HG03097 (cell line): ENCODE measurements around the gene TAX1BP3.
"Not testable (repeated sequence)": the region's sequence is repeated elsewhere in the genome, so short reads cannot be mapped to it uniquely, and the experiment has no call there.

ENCODE experiments used
- ATAC-seq: cut with Tn5 transposase; IDR thresholded peaks from one replicate; pipeline ENCODE4 v1.9.1; 2021; ENCODE audit not compliant: unreplicated experiment, low FRiP score

Gene TAX1BP3

GRCh38 chr17:3668279-3669084 is at the start of gene TAX1BP3, which contains the start of gene EMC6:
Gene TAX1BP3, minus strand, starts transcription at chr17:3668578. Its CDS starts 52 bp downstream, at chr17:3668526.
Gene EMC6, plus strand, starts transcription at chr17:3668812. Its CDS starts 335 bp downstream, at chr17:3669147.
- peak; percentile 90 for ATAC-seq

DNA sequence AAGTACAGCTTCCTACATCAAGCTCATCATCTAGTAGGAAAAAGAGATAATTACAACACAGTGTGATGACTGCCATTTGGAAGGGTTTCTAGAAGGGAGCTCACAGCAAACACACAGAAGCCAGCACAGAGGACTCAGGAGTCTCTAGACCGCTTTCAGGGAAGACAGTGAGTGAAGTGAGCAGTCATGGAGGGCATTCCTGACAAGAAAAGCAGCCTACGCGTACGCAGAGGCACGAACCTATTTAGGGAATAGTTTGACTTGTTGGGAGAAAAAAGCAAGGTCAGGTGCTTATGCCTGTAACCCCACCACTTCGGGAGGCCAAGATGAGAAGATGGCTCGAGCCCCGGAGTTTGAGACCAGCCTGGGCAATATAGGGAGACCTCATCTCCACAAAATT is 46.9 kb upstream of the TAX1BP3 start:
- ATAC-seq = no peak

GRCh38 chr17:3712811-3713463 is 44.6 kb upstream of the TAX1BP3 start:
- no peak for ATAC-seq

GRCh38 chr17:3710951-3711383 is 42.6 kb upstream of the TAX1BP3 start:
- peak; percentile 93 for ATAC-seq

- ATAC-seq = no peak
These were observed 40.0 kb upstream of the TAX1BP3 start for GRCh38 chr17:3708366-3708765.

GRCh38 chr17:3705718-3705984 is 37.3 kb upstream of the TAX1BP3 start:
- ATAC-seq = not testable (repeated sequence)

DNA sequence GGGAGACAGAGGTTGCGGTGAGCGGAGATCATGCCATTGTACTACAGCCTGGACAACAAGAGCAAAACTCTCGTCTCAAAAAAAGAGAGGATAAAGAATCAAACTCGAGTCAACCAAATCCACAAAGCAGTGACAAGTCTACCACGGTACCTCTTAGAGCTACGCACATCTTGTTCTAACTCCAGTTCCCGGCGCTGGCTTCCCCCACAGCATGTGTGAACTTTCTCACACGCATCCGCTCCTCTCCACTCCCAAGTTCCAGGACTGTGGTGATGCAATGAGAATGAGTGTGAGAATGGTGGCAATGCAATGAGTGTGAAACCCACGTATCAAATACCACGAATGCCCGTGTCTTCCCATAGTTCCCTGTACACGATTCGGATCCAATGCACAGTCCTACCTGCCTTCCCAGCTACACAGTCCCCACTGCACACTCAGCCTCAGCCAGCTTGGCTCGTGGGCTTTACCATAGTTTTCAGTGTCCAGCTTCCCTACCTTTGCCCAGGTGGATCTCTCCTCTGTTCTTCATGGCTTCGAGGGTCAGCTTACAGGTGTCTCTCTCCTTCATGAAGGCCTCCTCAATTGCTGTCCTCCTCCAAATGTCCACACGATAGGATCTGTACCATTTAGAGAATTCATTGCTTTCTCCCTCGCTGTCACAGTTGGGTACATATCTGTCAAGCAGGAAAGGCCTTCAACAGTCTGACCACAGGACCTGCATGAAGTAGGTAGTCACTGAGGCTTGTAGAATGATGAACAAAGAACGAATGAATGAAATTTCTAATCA is 36.7 kb upstream of the TAX1BP3 start:
- ATAC-seq = no peak

GRCh38 chr17:3702041-3702539 is 33.7 kb upstream of the TAX1BP3 start:
- not testable (repeated sequence) for ATAC-seq

DNA sequence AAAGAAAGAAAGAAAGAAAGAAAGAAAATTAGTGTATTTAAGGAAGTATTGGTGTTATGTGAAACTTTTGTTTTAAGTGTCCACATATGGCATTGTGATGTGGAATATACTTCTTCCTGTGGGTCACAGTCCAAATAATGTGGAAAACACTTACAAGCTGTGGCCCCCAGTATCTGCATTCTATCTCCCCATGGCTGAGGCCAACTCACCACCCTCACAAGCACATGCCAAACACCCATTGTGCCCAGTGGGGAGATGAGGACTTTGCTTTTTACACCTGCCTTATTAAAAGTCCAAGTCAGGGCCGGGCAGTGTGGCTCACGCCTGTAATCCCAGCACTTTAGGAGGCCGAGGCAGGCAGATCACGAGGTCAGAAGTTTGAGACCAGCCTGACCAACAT is 31.6 kb upstream of the TAX1BP3 start:
- no peak for ATAC-seq

DNA sequence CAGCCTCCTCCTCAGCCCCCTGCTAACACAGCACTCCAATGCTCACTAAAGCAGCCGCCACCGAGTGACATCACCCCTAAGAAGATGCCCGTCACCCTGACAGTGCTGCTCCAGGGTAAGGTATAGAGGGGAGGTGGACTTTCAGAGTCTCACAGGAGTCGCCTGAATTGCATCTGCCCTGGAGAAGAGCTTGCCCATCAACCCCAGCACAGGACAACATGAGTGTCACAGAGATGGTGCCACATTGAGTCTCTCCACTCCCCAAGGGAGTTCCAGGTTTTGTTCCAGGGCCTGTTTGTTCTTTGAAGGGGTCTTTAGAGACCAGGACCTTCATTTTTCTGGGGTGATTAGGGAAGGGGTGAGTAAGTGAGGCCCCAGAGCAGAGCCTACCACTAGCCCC is 29.8 kb upstream of the TAX1BP3 start:
- ATAC-seq = no peak

DNA sequence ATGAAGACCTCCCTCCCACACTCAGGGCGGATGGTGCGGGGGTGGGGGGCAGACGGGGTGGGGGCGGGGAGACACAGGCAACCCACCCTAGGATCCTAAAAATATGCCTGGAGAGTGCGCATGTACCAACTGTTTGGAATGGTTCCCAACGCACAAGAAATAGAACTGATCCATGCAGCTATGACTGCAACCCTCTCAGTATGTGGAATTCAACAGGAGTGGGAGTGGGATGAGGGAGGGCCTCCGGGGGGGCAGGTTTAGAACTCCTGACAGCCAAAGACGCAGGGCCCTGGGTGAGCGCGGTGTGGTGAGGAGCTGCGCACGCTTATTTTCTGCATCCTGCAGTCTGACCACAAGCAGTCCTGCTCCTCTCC is 28.7 kb upstream of the TAX1BP3 start:
- ATAC-seq = no peak

DNA sequence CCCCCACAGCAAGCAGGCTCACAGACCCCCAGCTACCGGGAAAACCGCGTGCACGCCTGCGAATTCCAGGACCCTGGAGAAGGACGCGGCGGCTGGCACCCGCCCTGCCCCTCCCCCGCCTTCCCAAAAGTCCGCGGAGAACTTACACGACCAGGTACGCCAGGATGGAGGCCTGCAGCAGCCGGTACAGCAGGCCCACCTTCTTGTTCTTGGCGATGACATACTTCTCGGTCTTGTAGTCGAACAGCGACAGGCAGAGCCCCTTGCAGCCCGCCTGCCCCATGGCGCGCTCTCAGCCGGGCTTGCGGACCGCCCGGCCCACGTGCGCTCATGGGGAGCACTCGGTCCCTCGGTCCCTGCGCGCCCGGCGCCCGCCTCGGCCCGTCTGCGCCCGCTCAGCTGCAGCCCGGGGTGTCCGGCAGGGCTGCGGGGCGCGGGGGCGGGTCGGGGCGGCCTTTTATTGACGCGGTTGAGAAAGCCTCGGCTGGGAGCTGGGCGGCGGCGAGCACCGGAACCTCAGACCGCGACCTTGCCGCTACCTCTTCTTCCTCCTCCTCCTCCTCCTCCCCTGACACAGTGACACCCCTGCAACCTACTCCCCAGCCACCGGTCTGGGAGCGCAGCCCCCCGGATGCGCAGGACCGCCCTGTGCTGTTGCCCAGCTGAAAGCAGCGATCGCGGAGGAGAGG is 27.5 kb upstream of the TAX1BP3 start, which contains the start of gene P2RX5:
Gene P2RX5, minus strand, starts transcription at position 433 of the 689 bp plus-strand sequence. Its CDS starts 150 bp downstream, at position 283.
- ATAC-seq = no peak

DNA sequence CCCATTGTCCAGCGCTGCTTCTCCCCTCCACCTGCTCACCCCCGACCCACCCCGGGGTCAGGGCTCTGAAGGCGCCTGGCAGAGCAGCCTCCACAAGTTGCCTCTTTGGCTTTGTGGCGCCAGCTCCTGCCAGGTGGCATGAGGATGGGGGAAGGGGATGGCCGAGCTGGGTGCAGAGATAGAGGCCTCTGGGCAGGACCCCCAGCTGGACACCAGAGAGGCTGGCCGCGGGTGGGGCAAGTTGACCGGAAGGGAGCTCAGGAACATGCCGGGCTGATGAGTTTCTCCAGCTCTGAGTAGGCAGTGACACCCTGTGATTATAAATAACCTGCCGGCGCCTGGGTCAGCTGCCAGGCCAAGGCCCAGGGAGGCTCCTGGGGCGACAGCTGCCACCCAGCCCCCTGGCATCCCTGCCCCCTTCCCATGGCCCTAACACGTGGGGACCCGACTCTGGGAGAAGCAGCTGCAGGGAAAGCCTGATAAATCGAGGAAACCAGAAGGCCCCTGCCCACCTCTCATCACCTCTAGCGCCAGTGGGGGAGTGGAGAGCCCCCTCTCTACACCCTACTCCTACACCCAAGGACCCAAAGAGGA is 26.8 kb upstream of the TAX1BP3 start:
- no peak for ATAC-seq

GRCh38 chr17:3693829-3694231 is 25.5 kb upstream of the TAX1BP3 start:
- ATAC-seq = peak; percentile 35

DNA sequence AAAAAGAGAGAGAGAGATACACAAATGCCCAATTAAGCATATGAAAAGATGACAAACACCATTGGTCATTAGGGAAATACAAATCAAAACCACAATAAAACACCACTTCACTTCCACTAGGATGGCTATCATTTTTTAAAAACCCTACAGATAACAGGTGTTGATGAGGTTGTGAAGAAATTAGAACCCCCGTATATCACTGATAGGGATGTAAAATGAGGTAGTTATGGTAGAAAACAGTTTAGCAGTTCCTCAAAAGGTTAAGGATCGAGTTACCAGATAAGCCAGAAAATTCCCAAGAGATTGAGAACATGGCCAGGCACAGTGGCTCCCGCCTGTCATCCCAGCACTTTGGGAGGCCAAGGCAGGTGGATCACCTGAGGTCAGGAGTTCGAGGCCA is 24.8 kb upstream of the TAX1BP3 start:
- no peak for ATAC-seq

- no peak for ATAC-seq
These were observed 24.0 kb upstream of the TAX1BP3 start for GRCh38 chr17:3692346-3692745.

DNA sequence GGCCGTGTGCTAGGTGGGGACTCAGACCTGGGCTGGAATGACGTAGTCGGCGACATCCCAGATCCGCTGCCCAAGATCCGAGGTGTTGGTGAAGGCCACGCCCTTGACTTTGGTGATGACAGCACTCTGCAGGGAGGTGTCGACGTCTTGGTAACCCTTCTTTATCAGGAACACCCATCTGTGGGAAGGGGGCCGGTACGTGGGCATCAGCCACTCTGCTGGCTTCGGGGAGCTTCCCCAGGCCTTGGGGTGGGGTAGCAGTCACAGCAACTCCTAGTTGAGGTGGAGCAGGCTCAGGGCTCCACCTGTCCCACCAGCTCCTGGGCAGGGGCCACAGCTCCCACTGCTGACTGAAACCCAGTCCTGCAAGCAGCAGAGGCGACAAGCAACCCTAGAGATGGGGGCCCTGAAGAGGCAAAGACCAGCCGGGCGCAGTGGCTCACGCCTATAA is 23.3 kb upstream of the TAX1BP3 start:
- no peak for ATAC-seq

DNA sequence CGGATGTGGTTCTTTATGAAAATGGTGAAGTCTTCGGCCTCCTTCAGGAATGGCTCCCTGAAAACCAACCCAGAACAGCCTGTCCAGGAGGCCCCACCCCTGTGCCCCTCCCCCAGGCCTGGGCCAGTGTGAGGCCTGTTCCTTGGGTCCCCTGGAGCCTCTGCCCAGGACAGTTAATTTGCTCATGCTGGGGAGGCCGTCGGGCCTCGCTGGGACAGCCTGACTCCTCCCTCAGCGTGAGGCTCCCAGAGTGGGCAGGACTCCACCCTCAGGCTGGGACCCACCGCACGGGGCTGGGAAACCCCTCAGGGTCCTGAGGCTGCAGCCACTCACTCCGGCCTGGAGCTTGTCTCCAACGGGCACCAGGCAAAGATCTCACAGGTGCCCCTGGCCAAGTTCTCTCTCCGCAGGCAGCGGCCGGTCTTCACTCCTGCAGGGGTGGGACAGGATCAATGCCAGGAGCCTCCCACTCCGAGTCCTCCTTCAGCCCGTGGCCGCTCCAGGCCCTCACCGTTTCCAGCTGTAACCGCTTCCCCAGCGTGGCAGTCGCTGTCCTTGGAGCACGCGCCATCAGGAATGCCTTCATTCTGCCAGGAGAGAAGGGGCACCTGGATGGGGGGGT is 21.8 kb upstream of the TAX1BP3 start:
- no peak for ATAC-seq

DNA sequence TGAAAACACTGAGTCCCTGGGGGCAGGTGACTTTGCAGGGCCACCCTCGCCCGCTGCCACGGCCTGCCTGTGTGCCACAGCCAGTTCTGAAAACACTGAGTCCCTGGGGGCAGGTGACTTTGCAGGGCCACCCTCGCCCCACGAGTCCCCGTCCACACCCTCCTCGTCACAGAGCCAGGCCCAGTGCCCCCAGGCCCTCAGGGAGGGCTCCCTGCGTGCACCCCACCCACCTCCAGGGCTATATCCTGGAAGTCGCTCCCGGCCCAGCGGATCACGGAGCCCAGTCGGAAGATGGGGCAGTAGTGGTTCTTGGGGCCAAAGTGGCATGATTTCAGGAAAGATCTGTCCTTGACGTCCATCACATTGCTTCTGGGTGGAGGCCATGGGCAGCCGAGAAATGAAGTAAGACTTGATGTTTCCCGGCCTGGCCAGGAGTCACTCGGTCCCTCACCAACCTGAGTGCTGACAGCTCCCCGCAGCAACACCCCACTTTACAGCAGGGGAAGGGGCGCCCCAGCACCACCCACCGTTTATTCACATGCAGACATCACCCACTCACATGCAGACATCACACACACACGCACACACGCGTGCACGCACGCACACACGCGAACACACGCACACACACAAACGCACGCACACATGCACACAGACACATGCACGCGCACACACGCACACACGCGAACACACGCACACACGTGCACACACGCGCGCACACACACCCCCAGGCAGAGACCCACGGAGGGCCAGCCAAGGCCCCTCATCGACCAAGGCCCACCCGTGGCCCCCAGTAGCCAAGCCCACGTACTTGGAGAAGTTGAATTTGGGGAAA is 21.1 kb upstream of the TAX1BP3 start:
- no peak for ATAC-seq
